HG02970 (cell line): ENCODE results near the gene MOXD1.
"Not testable (repeated sequence)": the region's sequence is repeated elsewhere in the genome, so short reads cannot be mapped to it uniquely, and the experiment has no call there.

Experiments
- ATAC-seq: cut with Tn5 transposase; IDR thresholded peaks from one replicate; pipeline ENCODE4 v1.9.1; 2021; ENCODE audit warnings: mild to moderate bottlenecking, moderate library complexity, moderate number of reproducible peaks; ENCODE audit not compliant: unreplicated experiment, low FRiP score

Gene MOXD1

DNA sequence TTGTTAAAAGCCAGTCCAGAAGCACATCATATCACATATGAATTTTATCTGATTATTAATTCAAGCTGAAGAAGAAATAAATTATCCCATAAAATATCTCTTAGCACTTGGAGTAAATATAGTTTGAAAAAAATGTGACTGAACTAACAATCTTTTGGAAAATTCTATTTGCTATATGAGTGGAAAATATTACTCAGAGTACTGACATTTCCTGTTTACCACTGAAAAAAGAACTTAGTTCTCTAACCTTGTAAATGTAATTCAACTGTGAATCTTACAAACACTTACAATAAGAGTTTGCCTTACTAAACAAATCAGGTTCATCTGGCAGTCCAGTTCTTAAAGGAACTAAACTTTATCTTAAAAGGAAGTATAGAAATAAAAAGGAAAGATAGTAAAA is 44.2 kb downstream of the MOXD1 start:
- no peak for ATAC-seq

GRCh38 chr6:132354517-132355167 is 46.6 kb downstream of the MOXD1 start:
- no peak for ATAC-seq

- not testable (repeated sequence) for ATAC-seq
Observed at GRCh38 chr6:132351986-132352385, 49.3 kb downstream of the MOXD1 start.

DNA sequence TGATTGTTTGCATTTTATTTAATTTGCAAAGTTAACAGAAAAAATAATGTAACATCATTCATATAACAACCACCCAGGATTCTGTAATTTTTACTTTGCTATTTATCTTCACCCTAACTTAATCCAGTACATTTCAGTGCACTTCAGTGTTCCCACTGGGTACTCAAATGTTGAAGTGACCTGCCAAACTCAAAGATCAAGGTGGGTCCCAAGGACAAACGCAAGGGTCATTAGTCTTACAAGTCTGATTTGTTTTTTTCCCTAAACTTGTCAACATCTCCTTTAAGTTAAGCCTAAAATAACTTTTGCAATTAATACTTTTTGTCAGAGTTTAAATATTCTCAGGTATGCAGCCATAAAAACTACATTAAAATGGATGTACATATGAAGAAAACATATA is 53.0 kb downstream of the MOXD1 start:
- ATAC-seq = no peak

- no peak for ATAC-seq
Observed at GRCh38 chr6:132344811-132345210, 56.5 kb downstream of the MOXD1 start.

DNA sequence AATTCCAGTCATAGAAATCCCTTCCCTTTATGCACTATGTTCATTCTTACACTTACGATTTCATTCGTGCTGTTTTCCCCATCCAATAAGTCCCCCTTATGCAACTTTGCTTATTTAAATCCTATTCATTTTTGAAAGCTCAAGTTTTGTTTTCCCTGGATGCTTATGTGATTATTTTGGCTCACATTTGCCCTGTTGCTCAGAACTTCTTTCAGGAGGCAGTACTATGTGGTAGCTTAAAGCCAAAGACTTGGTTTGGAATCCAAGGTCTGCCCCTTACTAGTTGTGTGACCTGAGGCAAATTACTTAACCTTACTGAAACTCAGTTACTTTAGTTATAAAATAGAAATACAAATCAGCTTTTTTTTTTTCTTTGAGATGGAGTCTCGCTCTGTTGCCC is 59.6 kb downstream of the MOXD1 start:
- no peak for ATAC-seq

DNA sequence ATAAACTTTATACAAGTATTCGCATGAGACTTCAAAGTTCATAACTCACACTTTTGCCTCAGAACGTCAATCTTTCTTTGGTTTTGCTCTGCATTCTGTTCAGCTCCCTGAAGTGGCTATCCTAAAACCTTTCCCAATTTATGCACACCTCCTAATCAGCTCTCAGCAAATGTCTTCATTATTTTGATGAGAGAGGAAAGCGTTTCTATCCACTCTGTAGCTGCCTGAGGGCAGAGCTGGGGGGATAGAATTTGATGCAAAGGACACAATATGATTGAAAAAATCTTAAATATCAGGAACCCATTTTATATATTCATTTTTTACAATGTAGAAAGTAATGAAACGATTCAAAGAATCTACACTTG is 66.8 kb downstream of the MOXD1 start:
- ATAC-seq = no peak

- ATAC-seq = no peak
Observed at GRCh38 chr6:132333639-132334520, 67.4 kb downstream of the MOXD1 start.

DNA sequence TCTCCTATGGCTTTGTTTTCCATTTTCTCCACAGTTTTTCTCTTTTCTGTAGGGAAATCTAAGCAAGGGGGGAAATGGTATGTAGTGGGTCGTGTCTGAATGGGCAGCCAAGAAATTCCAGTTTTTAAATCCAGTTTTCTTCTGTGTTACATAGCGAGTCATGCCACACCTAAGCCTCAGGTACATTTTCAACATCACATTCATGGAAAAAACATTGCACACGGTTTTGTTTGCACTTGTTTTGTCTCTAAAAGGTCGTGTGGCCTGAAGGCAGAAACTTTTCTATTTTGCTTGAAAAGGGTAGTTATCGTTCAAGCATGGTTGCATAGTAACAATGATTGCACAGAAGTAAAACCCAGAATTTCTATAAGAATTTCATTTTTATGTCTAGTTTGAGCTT is 70.5 kb downstream of the MOXD1 start:
- ATAC-seq = no peak

DNA sequence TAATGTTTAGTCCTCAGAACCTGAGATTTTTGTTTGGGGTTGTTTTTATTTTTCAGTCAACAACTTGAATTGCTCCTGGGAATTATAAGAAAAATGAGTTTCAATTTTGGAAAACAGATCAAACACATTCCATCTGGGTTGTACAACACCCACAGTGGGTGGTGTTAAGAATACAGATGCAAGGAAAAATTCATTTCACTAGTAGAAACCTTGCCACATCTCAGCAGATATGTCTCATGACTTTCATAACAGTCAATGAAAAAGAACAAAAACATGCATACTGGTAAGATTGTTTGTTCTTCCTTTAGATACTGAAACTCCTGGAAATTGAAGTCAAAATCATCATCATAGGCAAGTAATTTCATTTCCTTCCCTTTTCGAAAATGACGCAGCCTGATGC is 78.9 kb downstream of the MOXD1 start:
- ATAC-seq = no peak

- no peak for ATAC-seq
Observed at GRCh38 chr6:132320007-132320406, 81.3 kb downstream of the MOXD1 start.

GRCh38 chr6:132316970-132317369 is 84.3 kb downstream of the MOXD1 start:
- ATAC-seq = no peak

DNA sequence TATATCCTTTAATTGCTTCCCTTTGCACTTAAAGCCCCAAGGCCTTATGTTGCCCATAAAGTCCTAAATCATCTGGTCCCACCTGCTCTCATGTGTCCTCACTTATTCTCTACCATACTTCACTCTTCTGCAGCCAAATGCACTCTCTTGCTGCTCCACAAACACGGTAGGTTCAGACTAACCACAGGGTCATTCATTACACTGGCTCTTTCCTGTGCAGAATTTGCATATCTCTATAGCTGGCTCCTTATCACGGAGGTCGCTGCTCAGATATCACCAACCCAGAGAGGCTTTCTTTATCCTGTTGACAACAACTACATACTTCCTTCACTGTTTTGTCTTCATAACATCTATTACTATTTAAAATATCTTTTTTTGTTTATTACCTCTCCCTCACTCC is 86.8 kb downstream of the MOXD1 start:
- ATAC-seq = no peak

DNA sequence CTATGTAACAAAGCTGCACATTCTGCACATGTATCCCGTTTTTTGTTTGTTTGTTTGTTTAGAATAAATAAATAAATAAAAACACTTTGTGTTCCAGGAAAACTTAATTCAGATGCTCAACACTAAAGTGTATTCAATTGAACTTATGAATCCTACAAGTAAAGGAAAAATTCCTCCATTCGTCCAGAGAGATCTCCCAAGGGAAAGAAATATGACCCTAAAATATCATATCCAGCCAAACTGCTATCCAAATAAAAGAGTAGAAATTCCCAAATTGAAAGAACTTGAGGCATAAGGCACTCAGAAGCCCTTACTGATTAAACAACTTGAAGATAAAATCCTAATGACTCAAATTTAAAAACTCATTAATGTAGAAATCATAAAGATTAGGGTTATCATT is 90.4 kb downstream of the MOXD1 start:
- no peak for ATAC-seq

DNA sequence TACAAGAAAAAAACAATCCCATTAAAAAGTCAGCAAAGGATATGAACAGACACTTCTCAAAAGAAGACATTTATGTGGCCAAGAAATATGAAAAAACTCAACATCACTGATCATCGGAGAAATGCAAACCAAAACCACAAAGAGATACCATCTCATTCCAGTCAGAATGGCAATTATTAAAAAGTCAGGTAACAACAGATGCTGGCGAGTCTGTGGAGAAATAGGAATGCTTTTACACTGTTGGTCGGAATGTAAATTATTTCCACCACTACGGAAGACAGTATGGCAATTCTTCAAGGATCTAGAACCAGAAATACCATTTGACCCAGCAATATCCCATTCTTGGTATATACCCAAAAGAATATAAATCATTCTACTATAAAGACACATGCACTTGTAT is 91.1 kb downstream of the MOXD1 start:
- not testable (repeated sequence) for ATAC-seq

GRCh38 chr6:132304891-132305305 is 96.4 kb downstream of the MOXD1 start:
- ATAC-seq = no peak

GRCh38 chr6:132300323-132300949 is 100.8 kb downstream of the MOXD1 start:
- ATAC-seq = no peak

GRCh38 chr6:132298344-132298949 is 102.8 kb downstream of the MOXD1 start:
- ATAC-seq = no peak

GRCh38 chr6:132289756-132290155 is 111.5 kb downstream of the MOXD1 start:
- ATAC-seq = no peak

DNA sequence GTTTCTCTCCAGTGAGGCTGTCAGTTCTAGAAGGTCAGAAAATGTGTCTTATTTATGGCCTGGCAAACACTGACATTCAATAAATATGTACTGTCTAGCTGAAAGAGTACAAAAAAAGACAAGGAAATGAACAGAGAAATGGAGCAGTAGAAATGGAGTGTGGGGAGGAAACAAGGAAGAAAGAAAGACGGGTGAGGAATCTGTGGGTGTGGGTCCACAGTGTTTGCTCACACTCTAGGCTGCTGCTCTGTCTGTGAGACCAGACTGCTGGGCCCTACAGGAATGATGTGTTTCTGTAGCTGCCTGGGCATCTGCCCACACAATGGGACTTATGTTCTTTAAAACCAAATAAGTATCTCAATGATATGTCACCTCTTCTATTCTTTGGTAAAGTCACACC is 114.2 kb downstream of the MOXD1 start:
- ATAC-seq = no peak
